OCI-LY7 (cell line): Measurements from ENCODE around the gene HEYL. TPM values are rescaled to one million over a fixed set of nuclear protein-coding genes. Genes with fewer than 3 reads are reported as not detected.

Experiments
- BruUV-seq: library from RNA; stranded (reverse); fragments of 400-500 nt; replicated peaks from 2 replicates; lab custom pipeline; 2021; lab: Mats Ljungman, UMichigan
- CTCF ChIA-PET: fragments of 300-600 bp; sonication (Branson Sonifier 250); formaldehyde crosslinking; loops from one replicate; lab custom pipeline; 2022; ENCODE audit warnings: antibody characterized with exemption; ENCODE audit not compliant: unreplicated experiment; lab: Charles Lee
- POLR2A ChIA-PET: fragments of 300-600 bp; sonication (Branson Sonifier 250); formaldehyde crosslinking; loops from one replicate; lab custom pipeline; 2022; ENCODE audit warnings: antibody characterized with exemption; lab: Charles Lee
- DNase-seq: peaks from one replicate; pipeline ENCODE4 v3.0.0-alpha.2; 2015; ENCODE audit warnings: low spot score
- H2AFZ ChIP-seq: fragments of 200-600 bp; sonication (generic), shearing (Covaris generic); 2 replicates; pipeline ENCODE4 v1.6.1; 2014; ENCODE audit warnings: mild to moderate bottlenecking, antibody characterized with exemption, low read length, moderate library complexity
- H3K27ac ChIP-seq: fragments of 200-600 bp; sonication (generic); 2 replicates; pipeline ENCODE4 v1.5.1; 2014; ENCODE audit warnings: mixed run types, low read depth, mild to moderate bottlenecking, moderate library complexity, low read length, inconsistent platforms; ENCODE audit not compliant: poor library complexity, severe bottlenecking
- H3K36me3 ChIP-seq: fragments of 200-600 bp; sonication (generic); 2 replicates; pipeline ENCODE4 v1.6.1; 2014; ENCODE audit warnings: mild to moderate bottlenecking, antibody characterized with exemption, low read length, moderate library complexity, mixed read lengths; ENCODE audit not compliant: insufficient read depth
- H3K4me1 ChIP-seq: fragments of 200-600 bp; sonication (generic); 2 replicates; pipeline ENCODE4 v1.5.1; 2014; ENCODE audit warnings: mild to moderate bottlenecking, low read length; ENCODE audit not compliant: insufficient read depth, poor library complexity, severe bottlenecking
- H3K4me2 ChIP-seq: fragments of 200-600 bp; sonication (generic); 2 replicates; pipeline ENCODE4 v1.6.1; 2014; ENCODE audit warnings: mild to moderate bottlenecking, low read length
- H3K4me3 ChIP-seq: fragments of 200-600 bp; sonication (generic); 2 replicates; pipeline ENCODE4 v1.5.1; 2014; ENCODE audit warnings: mild to moderate bottlenecking, low read depth, low read length; ENCODE audit not compliant: poor library complexity, severe bottlenecking
- H3K79me2 ChIP-seq: fragments of 200-600 bp; sonication (generic); 2 replicates; pipeline ENCODE4 v1.6.1; 2016; ENCODE audit warnings: low read depth, mild to moderate bottlenecking, low read length, moderate library complexity, mixed read lengths; ENCODE audit not compliant: insufficient read depth
- H3K9me2 ChIP-seq: fragments of 200-600 bp; sonication (generic); 2 replicates; pipeline ENCODE4 v1.6.1; 2016; ENCODE audit warnings: mild to moderate bottlenecking, low read length, mixed read lengths; ENCODE audit not compliant: insufficient read depth
- H3K9me3 ChIP-seq: fragments of 200-600 bp; sonication (generic); 2 replicates; pipeline ENCODE4 v1.6.1; 2014; ENCODE audit warnings: mild to moderate bottlenecking, mixed run types, low read length, mixed read lengths
- H4K20me1 ChIP-seq: fragments of 200-600 bp; sonication (generic); 2 replicates; pipeline ENCODE4 v1.6.1; 2014; ENCODE audit warnings: mild to moderate bottlenecking, antibody characterized with exemption, low read length, moderate library complexity, mixed read lengths; ENCODE audit not compliant: insufficient read depth
- CTCF ChIP-seq: fragments of 200-600 bp; sonication (generic); conservative IDR thresholded peaks from 2 replicates; pipeline ENCODE4 v1.5.1; 2014; ENCODE audit warnings: mild to moderate bottlenecking, antibody characterized with exemption, low read length, moderate library complexity, mixed read lengths
- EZH2phosphoT487 ChIP-seq: fragments of 200-600 bp; sonication (generic); IDR thresholded peaks from 2 replicates; pipeline ENCODE4 v1.6.1; 2018; ENCODE audit warnings: low read depth, borderline replicate concordance, mild to moderate bottlenecking, mixed run types, antibody characterized with exemption, low read length, moderate library complexity, mixed read lengths
- intact Hi-C: fragments of 100-400 bp; cut with micrococcal nuclease; formaldehyde crosslinking; loops from one replicate; pipeline ENCODE4 v1.10.0; 2022; ENCODE audit not compliant: unreplicated experiment
- total RNA-seq, 2 experiments: library from RNA; depleted of rRNA in 1 of 2; stranded (reverse); fragments of >200 nt in 1 of 2; shearing (Covaris generic) in 1 of 2; gene quantifications; 2 replicates each; pipeline ENCODE4 v1.2.3, GENCODE V29; 2014 to 2022

Gene HEYL
- total RNA-seq, 2 experiments from 2014 or later, result not detected

DNA sequence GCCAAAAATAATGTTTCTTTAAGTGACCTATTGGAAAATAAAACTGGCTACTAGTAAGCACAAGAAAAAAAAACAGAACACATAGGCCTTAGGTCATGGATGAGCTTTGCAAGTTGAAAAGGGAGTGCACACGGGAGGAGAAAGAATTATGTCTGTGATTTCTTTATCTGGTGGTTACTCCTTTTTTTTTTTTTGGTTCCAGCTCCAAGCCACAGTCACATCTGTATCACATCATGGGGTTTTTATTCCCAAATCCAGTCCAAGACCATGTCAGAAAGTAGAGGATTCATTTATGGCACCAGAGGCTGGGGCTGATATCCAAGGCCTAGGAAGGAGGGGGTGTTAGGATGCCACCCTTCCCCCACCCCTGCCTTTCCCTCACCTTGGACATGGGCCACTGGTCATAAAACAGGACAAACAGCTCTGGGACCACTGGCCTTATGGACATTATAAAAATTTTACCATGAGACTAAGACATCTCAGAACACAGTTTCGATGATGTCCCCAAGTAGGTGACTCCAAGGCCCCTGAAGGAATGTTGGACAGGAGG lies 10.3 kb upstream of the HEYL start:
- H3K27ac ChIP-seq, result no peak overlapping the region
- H4K20me1 ChIP-seq, result no peaks in the 10 kb centered on the region
- H2AFZ ChIP-seq, result no peak overlapping the region
- BruUV-seq, result no TSS peak
- H3K9me2 ChIP-seq, result no peaks in the 10 kb centered on the region
- intact Hi-C loops, result no loop called here
- no peaks in the 10 kb centered on the region for H3K79me2 ChIP-seq
- peaks cover 8% of the 10 kb centered on the region for H3K4me1 ChIP-seq
- ChIA-PET POLR2A (no interaction called here), CTCF (no interaction called here)
- TF ChIP-seq CTCF, result no peak
- TF ChIP-seq EZH2phosphoT487, result no peak
- H3K4me2 ChIP-seq, result no peak overlapping the region
- H3K9me3 ChIP-seq, result no peaks in the 10 kb centered on the region
- H3K36me3 ChIP-seq, result no peaks in the 10 kb centered on the region
- no peak overlapping the region for H3K4me3 ChIP-seq
- no peak for DNase-seq

GRCh38 chr1:39648496-39648895 lies 9.1 kb upstream of the HEYL start:
- Histone ChIP-seq H3K9me2 (no peaks in the 10 kb centered on the region), H3K4me2 (no peak overlapping the region), H2AFZ (no peak overlapping the region), H3K79me2 (no peaks in the 10 kb centered on the region), H3K4me1 (peaks cover 8% of the 10 kb centered on the region), H3K4me3 (no peak overlapping the region), H3K27ac (no peak overlapping the region), H3K9me3 (no peaks in the 10 kb centered on the region), H3K36me3 (no peaks in the 10 kb centered on the region), H4K20me1 (no peaks in the 10 kb centered on the region)
- intact Hi-C loops, result no loop called here
- no TSS peak for BruUV-seq
- no peak for DNase-seq
- POLR2A ChIA-PET, result no interaction called here
- CTCF ChIA-PET, result interaction anchor here (0.6 to 0.8 kb wide), 2 partner anchors 9 to 13 kb away, joined by 3 read pairs; no protein-coding TSS in a partner anchor
- TF ChIP-seq CTCF (no peak), EZH2phosphoT487 (no peak)

DNA sequence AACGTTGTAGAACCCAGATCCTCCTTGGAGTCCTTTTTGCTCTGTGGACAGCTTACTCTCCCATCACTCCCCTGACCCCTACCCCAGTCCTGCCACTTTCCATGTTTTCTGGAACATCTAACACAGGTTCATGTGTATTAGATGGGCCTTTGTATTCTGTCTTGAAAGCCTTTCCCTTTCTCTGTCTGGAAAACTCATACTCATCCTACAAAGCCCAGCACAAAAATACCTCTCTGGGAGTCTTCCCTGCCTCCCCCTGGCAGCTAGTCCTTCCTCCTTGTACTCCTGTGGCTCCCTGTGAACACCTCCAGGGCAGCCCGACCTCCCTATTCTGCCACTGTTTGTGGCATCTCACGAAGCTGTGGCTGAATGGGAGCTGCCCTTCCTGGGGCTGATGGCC lies 7.8 kb upstream of the HEYL start:
- no peaks in the 10 kb centered on the region for H3K36me3 ChIP-seq
- no peak for DNase-seq
- H3K79me2 ChIP-seq, result no peaks in the 10 kb centered on the region
- H2AFZ ChIP-seq, result no peak overlapping the region
- CTCF ChIA-PET, result interaction anchor here (0.8 to 1.3 kb wide), 2 partner anchors 11 to 41 kb away, joined by 3 to 8 read pairs; no protein-coding TSS in a partner anchor
- no peak overlapping the region for H3K4me3 ChIP-seq
- H3K27ac ChIP-seq, result no peak overlapping the region
- no peaks in the 10 kb centered on the region for H3K9me2 ChIP-seq
- BruUV-seq, result no TSS peak
- POLR2A ChIA-PET, result interaction anchor here (0.6 to 0.7 kb wide), 2 partner anchors 54 to 672 kb away, joined by 3 read pairs; no protein-coding TSS in a partner anchor
- no peaks in the 10 kb centered on the region for H4K20me1 ChIP-seq
- H3K4me1 ChIP-seq, result peaks cover 8% of the 10 kb centered on the region
- H3K4me2 ChIP-seq, result no peak overlapping the region
- no peaks in the 10 kb centered on the region for H3K9me3 ChIP-seq
- TF ChIP-seq EZH2phosphoT487 (no peak), CTCF (no peak)
- intact Hi-C loops, result no loop called here
